ENCODE data around the gene LDHB. TPM values are rescaled to one million over a fixed set of nuclear protein-coding genes. Genes with fewer than 3 reads are reported as not detected.

The LDHB gene
- polyA plus RNA-seq, 3 donors: 1,421 to 1,589 (median 1,556) TPM

Other genes starting within 250 kb of the LDHB start
- gene PYROXD1, start 220.2 kb downstream of the LDHB start, polyA plus RNA-seq (ENCODE audit: insufficient read length in 3 of 3): 10 to 100 TPM; 14.4 to 17.9 (median 17.8) TPM
- gene RECQL, start 156.2 kb downstream of the LDHB start, polyA plus RNA-seq (ENCODE audit: insufficient read length in 3 of 3): 10 to 100 TPM; 27.1 to 29.8 (median 28.3) TPM
- 10 to 100 TPM; 32.7 to 39.5 (median 38.4) TPM for gene GOLT1B, start 156.1 kb downstream of the LDHB start, polyA plus RNA-seq (ENCODE audit: insufficient read length in 3 of 3)
- gene SPX, start 131.5 kb downstream of the LDHB start, polyA plus RNA-seq (ENCODE audit: insufficient read length in 3 of 3): 10 to 100 TPM; 12.7 to 16.6 (median 14.6) TPM
- under 1 TPM in 2 of 3 donors, not detected in 1; 0.08 to 0.11 TPM for gene GYS2, start 53.0 kb downstream of the LDHB start, polyA plus RNA-seq (ENCODE audit: insufficient read length in 3 of 3)
- gene KCNJ8, start 116.9 kb upstream of the LDHB start, polyA plus RNA-seq (ENCODE audit: insufficient read length in 3 of 3): 10 to 100 TPM; 19.4 to 22.8 (median 20.5) TPM

All from renal pelvis (tissue), 3 donors.